H1 (cell line): ENCODE measurements around the gene SGPP2. TPM values are rescaled to one million over a fixed set of nuclear protein-coding genes. Genes with fewer than 3 reads are reported as not detected.

Source experiments
- CTCF ChIA-PET: fragments of 300-600 bp; sonication (Branson Sonifier 250); formaldehyde crosslinking; loops from one replicate; lab custom pipeline; 2021; ENCODE audit not compliant: partially characterized antibody; lab: Charles Lee
- POLR2A ChIA-PET: fragments of 300-600 bp; sonication (Branson Sonifier 250); formaldehyde crosslinking; loops from one replicate; lab custom pipeline; 2021; ENCODE audit warnings: inconsistent platforms; ENCODE audit not compliant: partially characterized antibody; lab: Charles Lee
- DNase-seq, 2 experiments: peaks; one replicate each; pipeline versions ENCODE4 v3.0.0 to v3.0.0-alpha.2; 2010 to 2022; ENCODE audit warnings: low spot score in 2 of 2, low read depth in 1 of 2, mixed read lengths in 1 of 2
- FAIRE-seq: peaks from 2 replicates; lab custom pipeline; 2011; peaks lifted over from hg19 to GRCh38; lab: Jason Lieb, UNC
- H2AFZ ChIP-seq: 2 replicates; pipeline ENCODE4 v1.8.1; 2012; ENCODE audit warnings: low read length, inconsistent platforms
- H2AK5ac ChIP-seq: 2 replicates; pipeline ENCODE4 v1.6.1; 2013; ENCODE audit warnings: low read depth, low read length
- H2BK120ac ChIP-seq: replicated peaks from 2 replicates; pipeline ENCODE3; 2013; ENCODE audit warnings: low read depth, low read length, inconsistent platforms
- H2BK12ac ChIP-seq: 2 replicates; pipeline ENCODE4 v1.6.1; 2013; ENCODE audit warnings: low read depth, low read length
- H2BK15ac ChIP-seq: 2 replicates; pipeline ENCODE4 v1.6.1; 2013; ENCODE audit warnings: low read length
- H2BK20ac ChIP-seq: 2 replicates; pipeline ENCODE4 v1.6.1; 2013; ENCODE audit warnings: low read length
- H2BK5ac ChIP-seq: 2 replicates; pipeline ENCODE4 v1.6.1; 2013; ENCODE audit warnings: low read depth, low read length
- H3K14ac ChIP-seq: 2 replicates; pipeline ENCODE4 v1.6.1; 2013; ENCODE audit warnings: inconsistent platforms; ENCODE audit not compliant: insufficient read length
- H3K18ac ChIP-seq: 2 replicates; pipeline ENCODE4 v1.6.1; 2013; ENCODE audit warnings: low read length; ENCODE audit errors: extremely low read depth
- H3K23ac ChIP-seq: 2 replicates; pipeline ENCODE4 v1.6.1; 2013; ENCODE audit warnings: inconsistent platforms; ENCODE audit not compliant: insufficient read length
- H3K23me2 ChIP-seq: 2 replicates; pipeline ENCODE4 v1.6.1; 2013; ENCODE audit warnings: low read depth, low read length
- H3K27ac ChIP-seq: 2 replicates; pipeline ENCODE4 v1.6.1; 2011; ENCODE audit warnings: low read depth, low read length, inconsistent platforms
- H3K27me3 ChIP-seq, 4 experiments: replicated peaks in 1 of 4; 1 replicate in 1 of 4; 2 replicates in 3 of 4; pipeline versions ENCODE4 v1.6.1 to v1.8.1; 2011 to 2013; ENCODE audit warnings: low read length in 3 of 4, mild to moderate bottlenecking in 3 of 4, inconsistent platforms in 2 of 4, mixed read lengths in 2 of 4, moderate library complexity in 1 of 4; ENCODE audit not compliant: control insufficient read depth in 3 of 4, insufficient read depth in 3 of 4; ENCODE audit errors: extremely low read depth in 1 of 4
- H3K36me3 ChIP-seq, 4 experiments: 2 replicates each; pipeline versions ENCODE4 v1.6.1 to v1.8.1; 2011 to 2013; ENCODE audit warnings: mild to moderate bottlenecking in 4 of 4, low read length in 3 of 4, moderate library complexity in 2 of 4, control low read depth in 1 of 4, inconsistent platforms in 1 of 4; ENCODE audit not compliant: insufficient read depth in 4 of 4, control insufficient read depth in 2 of 4
- H3K4ac ChIP-seq: replicated peaks from 2 replicates; pipeline ENCODE3; 2013; ENCODE audit warnings: low read length, low read depth, mixed read lengths, inconsistent platforms; ENCODE audit not compliant: insufficient read length
- H3K4me1 ChIP-seq, 4 experiments: replicated peaks in 1 of 4; 1 replicate in 1 of 4; 2 replicates in 3 of 4; pipeline versions ENCODE4 v1.6.1 to v1.8.1; 2011 to 2013; ENCODE audit warnings: low read length in 3 of 4, inconsistent platforms in 2 of 4, mixed read lengths in 1 of 4; ENCODE audit not compliant: insufficient read depth in 4 of 4, control insufficient read depth in 3 of 4
- H3K4me2 ChIP-seq, 2 experiments: 2 replicates each; pipeline versions ENCODE4 v1.6.1 to v1.8.1; 2011 to 2013; ENCODE audit warnings: low read depth in 2 of 2, low read length in 2 of 2, control low read depth in 1 of 2, inconsistent platforms in 1 of 2, mild to moderate bottlenecking in 1 of 2; ENCODE audit not compliant: insufficient read depth in 1 of 2
- H3K4me3 ChIP-seq, 4 experiments: fragments of 200-600, 300-600 bp in 1 of 4; sonication (generic), shearing (Covaris generic), sonication (Bioruptor Twin) in 1 of 4; 2 replicates each; pipeline versions ENCODE4 v1.5.1 to v1.8.1; 2011 to 2016; ENCODE audit warnings: low read length in 4 of 4, low read depth in 3 of 4, control low read depth in 2 of 4, inconsistent platforms in 2 of 4, mild to moderate bottlenecking in 2 of 4, mixed read lengths in 1 of 4, moderate library complexity in 1 of 4; ENCODE audit not compliant: insufficient read depth in 2 of 4; ENCODE audit errors: extremely low read depth in 1 of 4
- H3K56ac ChIP-seq: replicated peaks from 2 replicates; pipeline ENCODE3; 2013; ENCODE audit warnings: low read depth, mild to moderate bottlenecking, mixed read lengths, low read length, inconsistent platforms; ENCODE audit not compliant: insufficient read length
- H3K79me1 ChIP-seq: 2 replicates; pipeline ENCODE4 v1.6.1; 2013; ENCODE audit warnings: low read depth, low read length, control low read depth
- H3K79me2 ChIP-seq, 2 experiments: 2 replicates each; pipeline versions ENCODE4 v1.6.1 to v1.8.1; 2012 to 2013; ENCODE audit warnings: low read length in 2 of 2, mild to moderate bottlenecking in 2 of 2, inconsistent platforms in 1 of 2; ENCODE audit not compliant: insufficient read depth in 2 of 2, control insufficient read depth in 1 of 2
- H3K9ac ChIP-seq, 4 experiments: replicated peaks in 1 of 4; 1 replicate in 1 of 4; 2 replicates in 3 of 4; pipeline versions ENCODE4 v1.6.1 to v1.8.1; 2011 to 2013; ENCODE audit warnings: low read depth in 3 of 4, low read length in 3 of 4, control low read depth in 2 of 4, mild to moderate bottlenecking in 2 of 4, moderate library complexity in 2 of 4, inconsistent platforms in 1 of 4; ENCODE audit errors: extremely low read depth in 1 of 4
- H3K9me3 ChIP-seq, 2 experiments: 2 replicates each; pipeline versions ENCODE4 v1.6.1 to v1.8.1; 2012 to 2013; ENCODE audit warnings: mild to moderate bottlenecking in 2 of 2, moderate library complexity in 2 of 2, control low read depth in 1 of 2, inconsistent platforms in 1 of 2, low read depth in 1 of 2, low read length in 1 of 2, mixed read lengths in 1 of 2; ENCODE audit not compliant: insufficient read depth in 2 of 2
- H4K20me1 ChIP-seq, 2 experiments: replicated peaks in 1 of 2; 2 replicates each; pipeline versions ENCODE3 to v1.8.1; 2011 to 2013; ENCODE audit warnings: inconsistent platforms in 2 of 2, low read length in 2 of 2, mild to moderate bottlenecking in 1 of 2; ENCODE audit not compliant: insufficient read depth in 2 of 2, control insufficient read depth in 1 of 2
- H4K5ac ChIP-seq: 2 replicates; pipeline ENCODE4 v1.6.1; 2013; ENCODE audit warnings: low read length, low read depth, mixed read lengths, inconsistent platforms; ENCODE audit not compliant: insufficient read length
- H4K8ac ChIP-seq: 2 replicates; pipeline ENCODE4 v1.8.0; 2013; ENCODE audit warnings: mild to moderate bottlenecking, moderate library complexity, low read length, inconsistent platforms; ENCODE audit not compliant: insufficient read depth; ENCODE audit errors: extremely low read depth
- H4K91ac ChIP-seq: replicated peaks from 2 replicates; pipeline ENCODE3; 2013; ENCODE audit warnings: low read length, mixed read lengths, inconsistent platforms; ENCODE audit not compliant: insufficient read length
- CTBP2 ChIP-seq: IDR thresholded peaks from 2 replicates; pipeline ENCODE4 v1.7.0; 2011; ENCODE audit warnings: borderline replicate concordance, mild to moderate bottlenecking, moderate library complexity, mixed read lengths, low read length; ENCODE audit not compliant: insufficient read depth, insufficient read length
- RAD21 ChIP-seq, 2 experiments: IDR thresholded peaks in 1 of 2; conservative IDR thresholded peaks in 1 of 2; 2 replicates each; pipeline ENCODE4 v1.6.1; 2011; ENCODE audit warnings: low read depth in 2 of 2, low read length in 2 of 2, improper control_type of control experiment in 1 of 2, inconsistent platforms in 1 of 2, mild to moderate bottlenecking in 1 of 2, moderate library complexity in 1 of 2
- WGBS, 2 experiments: shearing (Covaris generic) in 1 of 2; methylation state at CpG; one replicate each; pipeline versions ENCODE4 v1.1.6 to v1.1.7; 2013 to 2015; ENCODE audit warnings: low lambda C conversion rate in 2 of 2, mixed read lengths in 2 of 2, inconsistent platforms in 1 of 2, low coverage in 1 of 2, missing lambda C conversion rate in 1 of 2; ENCODE audit not compliant: insufficient replicate concordance in 2 of 2, insufficient coverage in 1 of 2, insufficient read length in 1 of 2; ENCODE audit errors: extremely low coverage in 1 of 2, missing lambda C conversion rate in 1 of 2; 5-methylcytosine and 5-hydroxymethylcytosine counted together
- polyA plus RNA-seq, 7 experiments: library from polyadenylated mRNA; depleted of rRNA in 3 of 7; stranded (reverse) in 5 of 7; unstranded in 2 of 7; fragments of >200 nt in 5 of 7; fragments of 200-250 nt in 2 of 7; gene quantifications; 1 replicate in 5 of 7; 2 replicates in 1 of 7; 4 replicates in 1 of 7; pipeline versions ENCODE4 v1.2.1 to v1.2.3, GENCODE V29; 2011 to 2013; ENCODE audit warnings: missing spikeins in 2 of 7, mixed read lengths in 2 of 7
- total RNA-seq: library from RNA; stranded (reverse); fragmentation: NEBNext Ultra II Directional; extraction: Animal tissue kit (Norgen Biotek cat#: 25700); gene quantifications from 2 replicates; pipeline ENCODE4 v1.2.1, GENCODE V29; 2021
- TF ChIP-seq, protein P1 (sequence below): IDR thresholded peaks from 2 replicates; pipeline ENCODE4 v1.6.1; 2011; ENCODE audit warnings: low read length, improper control_type of control experiment

Gene SGPP2
- total and polyA plus RNA-seq, 2 of the 8 experiments (the other 6 are each of a cell fraction or from before 2014, with no cell fraction given), result 0.29 TPM; not detected in 1

DNA sequence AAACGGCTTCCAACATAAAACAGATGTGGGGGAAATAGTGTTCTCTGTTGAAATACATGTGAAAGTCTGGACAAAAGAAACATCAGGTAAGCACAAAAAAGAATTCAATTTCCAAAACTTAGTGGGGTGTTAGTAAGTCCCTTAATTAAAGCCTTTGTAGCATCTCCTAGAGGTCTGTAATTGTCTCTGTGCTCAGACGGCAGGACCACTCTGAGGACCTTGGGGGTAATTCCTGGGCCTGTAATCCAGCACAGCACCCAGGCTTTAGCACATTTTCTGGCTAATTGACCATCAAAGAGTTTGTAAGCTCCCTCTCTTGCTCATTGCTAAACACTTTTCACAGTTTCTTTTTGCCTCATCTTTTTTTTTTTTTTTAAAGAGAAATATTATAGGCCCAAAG, 151.3 kb downstream of the SGPP2 start:
- H3K27me3 ChIP-seq, result peaks cover 0 to 1% (median 0%) of the 10 kb centered on the region in 4 experiments; a peak in 1 of 7 replicates
- no peak overlapping the region for H2BK120ac ChIP-seq
- H3K9me3 ChIP-seq, result no peaks in the 10 kb centered on the region
- H4K8ac ChIP-seq, result no peak overlapping the region
- no peak overlapping the region for H2BK20ac ChIP-seq
- H2BK12ac ChIP-seq, result no peak overlapping the region
- no peak overlapping the region for H3K18ac ChIP-seq
- no peak overlapping the region for H3K4me2 ChIP-seq
- POLR2A ChIA-PET, result no interaction called here
- H2BK15ac ChIP-seq, result no peak overlapping the region
- H3K9ac ChIP-seq, result no peak overlapping the region
- H3K23me2 ChIP-seq, result no peaks in the 10 kb centered on the region
- H2AK5ac ChIP-seq, result no peak overlapping the region
- no peak overlapping the region for H2AFZ ChIP-seq
- H3K27ac ChIP-seq, result no peak overlapping the region
- H3K79me1 ChIP-seq, result no peaks in the 10 kb centered on the region
- no peak overlapping the region for H3K4ac ChIP-seq
- H3K4me1 ChIP-seq, result no peaks in the 10 kb centered on the region; a peak in 1 of 7 replicates
- CTCF ChIA-PET, result interaction anchor here (0.9 to 3.9 kb wide), 2 partner anchors 12 to 13 kb away, joined by 3 to 22 read pairs; no protein-coding TSS in a partner anchor
- H3K36me3 ChIP-seq, result peaks cover 0 to 8% (median 6%) of the 10 kb centered on the region in 4 experiments; a peak in 4 of 8 replicates
- H4K91ac ChIP-seq, result no peak overlapping the region
- H2BK5ac ChIP-seq, result no peak overlapping the region
- H3K14ac ChIP-seq, result no peak overlapping the region
- DNase-seq, result no peak
- no peak overlapping the region for H3K56ac ChIP-seq
- H4K5ac ChIP-seq, result no peak overlapping the region
- no peaks in the 10 kb centered on the region for H3K79me2 ChIP-seq
- no peak overlapping the region for H3K23ac ChIP-seq
- H4K20me1 ChIP-seq, result no peaks in the 10 kb centered on the region
- 88% methylated on average over 2 of the region's 2 CpGs; no CpG with 5 or more reads in 1 of the 2 experiments for WGBS, 2 experiments
- FAIRE-seq, result no peak
- H3K4me3 ChIP-seq, result no peak overlapping the region
- TF ChIP-seq RAD21 (IDR thresholded peaks at IDR 0.05 in 1 of 2, conservative IDR thresholded peaks at IDR 0.05 in 1 of 2; ENCODE audit: low read depth in 2 of 2, low read length in 2 of 2) (no peak), CTBP2 (no peak)
- TF ChIP-seq, protein P1, sequence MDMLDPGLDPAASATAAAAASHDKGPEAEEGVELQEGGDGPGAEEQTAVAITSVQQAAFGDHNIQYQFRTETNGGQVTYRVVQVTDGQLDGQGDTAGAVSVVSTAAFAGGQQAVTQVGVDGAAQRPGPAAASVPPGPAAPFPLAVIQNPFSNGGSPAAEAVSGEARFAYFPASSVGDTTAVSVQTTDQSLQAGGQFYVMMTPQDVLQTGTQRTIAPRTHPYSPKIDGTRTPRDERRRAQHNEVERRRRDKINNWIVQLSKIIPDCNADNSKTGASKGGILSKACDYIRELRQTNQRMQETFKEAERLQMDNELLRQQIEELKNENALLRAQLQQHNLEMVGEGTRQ, result no peak
